Measurements from ENCODE around the gene CYP2A13. TPM values are rescaled to one million over a fixed set of nuclear protein-coding genes. Genes with fewer than 3 reads are reported as not detected.
"Not testable (repeated sequence)": the region's sequence is repeated elsewhere in the genome, so short reads cannot be mapped to it uniquely, and the experiment has no call there.

CYP2A13 gene
- total and polyA plus RNA-seq, 9 of the 15 experiments (the other 6 are each of a cell fraction or from before 2014, with no cell fraction given): not detected

GRCh38 chr19:41120929-41121911 lies 33.0 kb downstream of the CYP2A13 start:
- Histone ChIP-seq H3K4me1 (replicated peaks in 1 of 2; ENCODE audit: control insufficient read depth in 2 of 2, insufficient read depth in 2 of 2, low read length in 2 of 2) (peaks cover 4 to 13% of the 10 kb centered on the region in 2 experiments; a peak in 2 of 5 replicates), H2AFZ (ENCODE audit: low read depth, low read length) (peak overlapping the region; percentile 62; the same call in 1 of the 2 replicates), H3K4me2 (ENCODE audit: insufficient read depth, low read length) (peak overlapping the region; percentile 69), H3K4me3 (peak overlapping the region; percentile 17; the same call in 1 of the 2 replicates), H3K9ac (ENCODE audit: insufficient read depth in 1 of 2, low read depth in 2 of 2, low read length in 2 of 2) (peak overlapping the region in 1 of 2 experiments; percentile 58; a peak in 1 of 4 replicates), H3K27me3 (ENCODE audit: control insufficient read depth in 2 of 2, insufficient read depth in 2 of 2, low read length in 2 of 2) (peaks cover 6 to 22% of the 10 kb centered on the region in 2 experiments; a peak in 4 of 5 replicates)
- H4K20me1 ChIP-seq (replicated peaks; ENCODE audit: control insufficient read depth, insufficient read depth, low read length); H3K9me1 ChIP-seq (ENCODE audit: control insufficient read depth, insufficient read depth, low read length); H3K9me3 ChIP-seq (replicated peaks; ENCODE audit: control insufficient read depth, insufficient read depth, low read depth, low read length); H3K36me3 ChIP-seq (ENCODE audit: control insufficient read depth, insufficient read depth, low read length); intact Hi-C loops (cut with micrococcal nuclease); BruUV-seq (replicated peaks); H3K79me2 ChIP-seq (ENCODE audit: control insufficient read depth, insufficient read depth, low read length); CTCF ChIA-PET (ENCODE audit: low intra/inter-chr PET ratio); in situ Hi-C loops (cut with MboI); POLR2A ChIA-PET; H3K27ac ChIP-seq (ENCODE audit: extremely low read depth, low read depth, low read length); TF ChIP-seq NR2C2 (CRISPR knock-in tag; IDR thresholded peaks at IDR 0.05): not testable (repeated sequence)
- TF ChIP-seq NR2C2 (tag; IDR thresholded peaks at IDR 0.05) (peak; percentile 57), C11orf30 (IDR thresholded peaks at IDR 0.05; ENCODE audit: low read depth) (0 out of 2 replicates have a peak, but pooled peaks have one; percentile 33), NR2C1 (IDR thresholded peaks at IDR 0.05) (peak; percentile 55), NR2C1 (tag; IDR thresholded peaks at IDR 0.05) (peak; percentile 68)
- ATAC-seq: peak; percentile 98
- WGBS (ENCODE audit: insufficient coverage, low coverage, missing lambda C conversion rate): 14% methylated on average over 27 of the region's 41 CpGs
- DNase-seq (ENCODE audit: extremely low read depth in 1 of 4, low spot score in 3 of 4): peak in 1 of 4 experiments; percentile 11
- peak; percentile 93 for FAIRE-seq

GRCh38 chr19:41122846-41123245 lies 34.6 kb downstream of the CYP2A13 start:
- intact Hi-C loops (cut with micrococcal nuclease); H3K36me3 ChIP-seq (ENCODE audit: control insufficient read depth, insufficient read depth, low read length); H4K20me1 ChIP-seq (replicated peaks; ENCODE audit: control insufficient read depth, insufficient read depth, low read length); CTCF ChIA-PET (ENCODE audit: low intra/inter-chr PET ratio); ATAC-seq; H3K27ac ChIP-seq (ENCODE audit: extremely low read depth, low read depth, low read length); H2AFZ ChIP-seq (ENCODE audit: low read depth, low read length); H3K9ac ChIP-seq (ENCODE audit: insufficient read depth in 1 of 2, low read depth in 2 of 2, low read length in 2 of 2); in situ Hi-C loops (cut with MboI); H3K9me3 ChIP-seq (replicated peaks; ENCODE audit: control insufficient read depth, insufficient read depth, low read depth, low read length); H3K9me1 ChIP-seq (ENCODE audit: control insufficient read depth, insufficient read depth, low read length); DNase-seq (ENCODE audit: extremely low read depth in 1 of 4, low spot score in 3 of 4); H3K4me2 ChIP-seq (ENCODE audit: insufficient read depth, low read length); BruUV-seq (replicated peaks); H3K79me2 ChIP-seq (ENCODE audit: control insufficient read depth, insufficient read depth, low read length); POLR2A ChIA-PET; FAIRE-seq; H3K4me3 ChIP-seq: not testable (repeated sequence)
- Histone ChIP-seq H3K4me1 (replicated peaks in 1 of 2; ENCODE audit: control insufficient read depth in 2 of 2, insufficient read depth in 2 of 2, low read length in 2 of 2) (peaks cover 4 to 15% of the 10 kb centered on the region in 2 experiments; a peak in 2 of 5 replicates), H3K27me3 (ENCODE audit: control insufficient read depth in 2 of 2, insufficient read depth in 2 of 2, low read length in 2 of 2) (peaks cover 6 to 15% of the 10 kb centered on the region in 2 experiments; a peak in 4 of 5 replicates)
- 34% methylated on average over 9 of the region's 13 CpGs for WGBS (ENCODE audit: insufficient coverage, low coverage, missing lambda C conversion rate)
